ENCODE measurements around the gene TTC3. TPM values are rescaled to one million over a fixed set of nuclear protein-coding genes. Genes with fewer than 3 reads are reported as not detected.

The TTC3 gene
- total RNA-seq, 1 experiment from 2014 or later = 68.0 TPM

DNA sequence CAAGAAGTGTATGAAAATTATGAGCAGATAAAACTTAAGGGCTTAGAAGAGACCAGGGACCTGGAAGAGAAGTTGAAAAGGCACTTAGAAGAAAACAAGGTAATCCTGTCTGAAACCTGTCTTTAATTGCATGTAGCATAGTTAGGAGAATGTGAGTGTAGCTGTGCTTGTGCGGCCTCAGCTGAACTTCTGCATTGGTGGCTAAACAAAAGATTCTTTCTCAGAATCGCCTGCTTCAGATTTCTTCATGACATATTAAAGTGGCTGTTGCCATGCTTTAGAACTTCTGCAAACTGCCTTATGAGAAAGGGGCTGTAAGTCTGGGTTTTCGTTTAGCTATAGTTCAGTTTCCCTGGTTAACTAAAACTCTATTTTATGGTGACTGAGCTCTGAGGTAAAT is 99.6 kb downstream of the TTC3 start:
- intact Hi-C loops (cut with micrococcal nuclease; ENCODE audit: unreplicated experiment) = no loop called here
- H3K9me3 Mint-ChIP-seq (ENCODE audit: low read depth, unreplicated experiment) = no peaks in the 10 kb centered on the region
- H3K4me1 Mint-ChIP-seq (ENCODE audit: low read depth, unreplicated experiment) = no peaks in the 10 kb centered on the region
- CTCF ChIA-PET = no interaction called here
- no peak for DNase-seq
- peaks cover 13% of the 10 kb centered on the region for H3K36me3 Mint-ChIP-seq (ENCODE audit: insufficient read depth, unreplicated experiment)
- no peaks in the 10 kb centered on the region for H3K27me3 Mint-ChIP-seq (ENCODE audit: unreplicated experiment)
- TF ChIP-seq, protein P1, sequence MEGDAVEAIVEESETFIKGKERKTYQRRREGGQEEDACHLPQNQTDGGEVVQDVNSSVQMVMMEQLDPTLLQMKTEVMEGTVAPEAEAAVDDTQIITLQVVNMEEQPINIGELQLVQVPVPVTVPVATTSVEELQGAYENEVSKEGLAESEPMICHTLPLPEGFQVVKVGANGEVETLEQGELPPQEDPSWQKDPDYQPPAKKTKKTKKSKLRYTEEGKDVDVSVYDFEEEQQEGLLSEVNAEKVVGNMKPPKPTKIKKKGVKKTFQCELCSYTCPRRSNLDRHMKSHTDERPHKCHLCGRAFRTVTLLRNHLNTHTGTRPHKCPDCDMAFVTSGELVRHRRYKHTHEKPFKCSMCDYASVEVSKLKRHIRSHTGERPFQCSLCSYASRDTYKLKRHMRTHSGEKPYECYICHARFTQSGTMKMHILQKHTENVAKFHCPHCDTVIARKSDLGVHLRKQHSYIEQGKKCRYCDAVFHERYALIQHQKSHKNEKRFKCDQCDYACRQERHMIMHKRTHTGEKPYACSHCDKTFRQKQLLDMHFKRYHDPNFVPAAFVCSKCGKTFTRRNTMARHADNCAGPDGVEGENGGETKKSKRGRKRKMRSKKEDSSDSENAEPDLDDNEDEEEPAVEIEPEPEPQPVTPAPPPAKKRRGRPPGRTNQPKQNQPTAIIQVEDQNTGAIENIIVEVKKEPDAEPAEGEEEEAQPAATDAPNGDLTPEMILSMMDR (IDR thresholded peaks at IDR 0.05; ENCODE audit: unreplicated experiment) = no peak
- no peak overlapping the region for H3K4me3 Mint-ChIP-seq (ENCODE audit: low read depth, unreplicated experiment)
- no peak overlapping the region for H3K27ac Mint-ChIP-seq (ENCODE audit: unreplicated experiment)
- BruUV-seq (replicated peaks) = no TSS peak

DNA sequence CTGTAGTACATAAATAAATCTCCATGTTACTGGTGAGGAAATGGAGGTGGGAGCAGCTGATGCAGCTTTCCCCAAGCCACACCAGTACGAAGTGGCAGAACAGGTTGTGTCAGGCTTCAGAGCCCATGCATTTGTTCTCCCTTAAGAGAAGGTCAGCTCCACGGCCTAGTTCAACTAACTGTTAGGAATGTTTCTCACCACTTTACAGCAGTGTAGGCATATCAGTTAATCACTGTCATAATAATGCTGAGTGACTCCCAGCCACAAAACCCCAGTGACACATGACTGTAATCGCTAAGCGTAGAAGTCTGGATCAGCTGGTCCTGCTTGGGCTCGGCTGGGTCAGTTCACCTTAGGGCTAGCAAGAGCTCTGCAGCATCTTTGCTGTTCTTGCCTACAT is 103.7 kb downstream of the TTC3 start:
- no TSS peak for BruUV-seq (replicated peaks)
- CTCF ChIA-PET = interaction anchor here (0.8 kb wide), 1 partner anchor 10 kb away, joined by 3 read pairs; no protein-coding TSS in a partner anchor
- Mint-ChIP-seq H3K4me3 (ENCODE audit: low read depth, unreplicated experiment) (no peak overlapping the region), H3K36me3 (ENCODE audit: insufficient read depth, unreplicated experiment) (peaks cover 11% of the 10 kb centered on the region), H3K27ac (ENCODE audit: unreplicated experiment) (no peak overlapping the region), H3K27me3 (ENCODE audit: unreplicated experiment) (no peaks in the 10 kb centered on the region), H3K4me1 (ENCODE audit: low read depth, unreplicated experiment) (no peaks in the 10 kb centered on the region), H3K9me3 (ENCODE audit: low read depth, unreplicated experiment) (no peaks in the 10 kb centered on the region)
- TF ChIP-seq, protein P1 (IDR thresholded peaks at IDR 0.05; ENCODE audit: unreplicated experiment) = no peak
- intact Hi-C loops (cut with micrococcal nuclease; ENCODE audit: unreplicated experiment) = no loop called here
- peak; percentile 30 for DNase-seq

DNA sequence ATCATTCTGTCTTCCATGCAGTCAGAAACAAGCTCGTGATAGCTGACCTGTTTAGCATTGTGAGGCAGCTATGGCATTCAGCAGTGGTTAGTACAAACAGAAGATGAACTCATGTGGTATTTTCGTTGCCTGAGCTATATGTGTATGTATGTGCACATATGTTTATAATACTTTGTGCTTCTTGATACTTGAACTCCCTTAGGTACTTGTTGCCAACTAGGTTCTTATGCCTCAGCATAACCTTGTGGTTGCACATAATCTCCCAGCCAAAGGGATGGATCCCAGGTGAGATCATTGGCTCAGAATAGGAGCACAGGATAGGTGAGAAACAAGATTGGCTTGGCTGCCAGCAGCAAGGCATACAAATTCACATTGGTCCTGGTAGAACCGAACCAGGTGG is 108.0 kb downstream of the TTC3 start:
- Mint-ChIP-seq H3K9me3 (ENCODE audit: low read depth, unreplicated experiment) (no peaks in the 10 kb centered on the region), H3K4me1 (ENCODE audit: low read depth, unreplicated experiment) (no peaks in the 10 kb centered on the region), H3K4me3 (ENCODE audit: low read depth, unreplicated experiment) (no peak overlapping the region), H3K27me3 (ENCODE audit: unreplicated experiment) (no peaks in the 10 kb centered on the region), H3K27ac (ENCODE audit: unreplicated experiment) (no peak overlapping the region), H3K36me3 (ENCODE audit: insufficient read depth, unreplicated experiment) (peaks cover 5% of the 10 kb centered on the region)
- CTCF ChIA-PET = no interaction called here
- no TSS peak for BruUV-seq (replicated peaks)
- TF ChIP-seq, protein P1 (IDR thresholded peaks at IDR 0.05; ENCODE audit: unreplicated experiment) = no peak
- no peak for DNase-seq
- intact Hi-C loops (cut with micrococcal nuclease; ENCODE audit: unreplicated experiment) = no loop called here

DNA sequence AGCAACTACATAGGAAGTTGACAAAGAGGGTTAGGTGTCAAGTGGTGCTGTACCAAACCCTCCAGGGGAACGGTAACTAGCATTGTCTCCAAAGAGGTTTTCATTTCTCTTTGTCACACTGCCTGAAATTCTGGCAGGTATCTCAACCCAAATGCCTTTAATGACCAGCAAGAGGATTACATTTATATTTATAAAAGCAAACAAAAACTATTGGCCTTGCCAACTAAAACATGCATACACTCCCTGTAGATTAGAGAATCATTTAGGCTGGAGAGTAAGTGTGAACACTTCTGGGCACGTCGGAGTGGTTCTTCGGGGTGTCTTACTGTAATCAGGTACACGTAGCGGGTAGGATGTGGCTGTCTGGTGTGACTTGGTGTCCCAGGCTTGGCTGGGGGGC is 109.2 kb downstream of the TTC3 start:
- Mint-ChIP-seq H3K36me3 (ENCODE audit: insufficient read depth, unreplicated experiment) (peaks cover 12% of the 10 kb centered on the region), H3K4me3 (ENCODE audit: low read depth, unreplicated experiment) (no peak overlapping the region), H3K9me3 (ENCODE audit: low read depth, unreplicated experiment) (no peaks in the 10 kb centered on the region), H3K27ac (ENCODE audit: unreplicated experiment) (no peak overlapping the region), H3K4me1 (ENCODE audit: low read depth, unreplicated experiment) (no peaks in the 10 kb centered on the region), H3K27me3 (ENCODE audit: unreplicated experiment) (no peaks in the 10 kb centered on the region)
- intact Hi-C loops (cut with micrococcal nuclease; ENCODE audit: unreplicated experiment) = no loop called here
- CTCF ChIA-PET = no interaction called here
- no TSS peak for BruUV-seq (replicated peaks)
- no peak for DNase-seq
- TF ChIP-seq, protein P1 (IDR thresholded peaks at IDR 0.05; ENCODE audit: unreplicated experiment) = no peak
